ENCODE results near the gene POM121L12.

Gene POM121L12

GRCh38 chr7:53035499-53036412, at the start of gene POM121L12:
TSS of gene POM121L12 (plus strand) at chr7:53035633. CDS start at chr7:53035672, 39 bp downstream.
- DNase-seq (ENCODE audit: low read depth) = no peak

- DNase-seq (ENCODE audit: low read depth) = no peak
These were observed 43.4 kb upstream of the POM121L12 start for GRCh38 chr7:52992001-52992400.

- DNase-seq (ENCODE audit: low read depth) = no peak
These were observed 42.8 kb upstream of the POM121L12 start for GRCh38 chr7:52992479-52993162.

DNA sequence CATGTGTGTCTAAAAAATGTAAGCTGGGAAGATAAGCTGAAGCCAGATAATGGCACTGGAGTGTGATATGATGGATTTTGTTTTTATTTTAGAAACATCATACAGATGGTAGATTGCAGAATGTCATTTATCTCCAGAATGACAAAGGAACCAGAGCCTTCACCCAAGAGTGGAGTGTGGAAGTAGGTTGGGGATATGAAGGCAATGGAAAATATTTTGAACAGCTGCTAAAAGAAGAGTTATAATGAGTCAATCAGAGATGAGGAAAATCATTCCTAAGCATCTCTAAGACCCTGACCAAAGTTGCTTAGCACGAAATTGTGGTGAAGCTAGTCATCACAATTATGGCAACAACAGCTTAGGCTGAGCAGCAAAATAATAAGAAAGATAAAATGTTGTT, 39.8 kb upstream of the POM121L12 start:
- no peak for DNase-seq (ENCODE audit: low read depth)

- no peak for DNase-seq (ENCODE audit: low read depth)
These were observed 34.2 kb upstream of the POM121L12 start for GRCh38 chr7:53001221-53001620.

- no peak for DNase-seq (ENCODE audit: low read depth)
These were observed 33.0 kb upstream of the POM121L12 start for GRCh38 chr7:53002389-53002788.

DNA sequence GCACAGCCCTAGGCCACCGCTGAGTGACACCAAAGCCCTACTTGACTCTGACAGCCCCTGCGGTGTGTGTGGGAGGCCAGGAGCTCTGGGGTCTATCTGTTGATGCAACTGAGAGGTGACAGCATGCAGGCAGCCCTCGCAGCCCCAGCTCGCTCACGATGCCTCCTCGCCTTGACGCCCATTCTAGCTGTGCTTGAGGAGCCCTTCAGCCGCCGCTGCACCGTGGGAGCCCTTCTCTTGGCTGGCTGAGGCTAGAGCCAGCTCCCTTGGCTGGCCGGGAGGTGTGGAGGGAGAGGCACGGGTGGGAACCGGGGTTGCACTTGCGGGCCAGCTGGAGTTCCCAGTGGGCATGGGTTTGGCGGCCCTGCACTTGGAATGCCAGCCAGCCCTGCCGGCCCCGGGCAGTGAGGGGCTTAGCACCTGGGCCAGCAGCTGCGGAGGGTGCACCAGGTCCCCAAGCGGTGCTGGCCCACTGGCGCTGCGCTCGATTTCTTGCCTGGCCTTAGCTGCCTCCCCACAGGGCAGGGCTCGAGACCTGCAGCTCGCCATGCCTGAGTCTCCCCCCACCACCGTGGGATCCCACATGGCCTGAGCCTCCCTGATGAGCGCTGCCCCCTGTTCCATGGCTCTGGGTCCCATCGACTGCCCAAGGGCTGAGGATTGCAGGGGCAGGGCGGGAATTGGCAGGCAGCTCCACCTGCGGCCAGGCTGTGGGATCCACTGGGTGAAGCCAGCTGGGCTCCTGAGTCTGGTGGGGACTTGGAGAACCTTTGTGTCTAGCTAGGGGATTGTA, 31.6 kb upstream of the POM121L12 start:
- DNase-seq (ENCODE audit: low read depth) = no peak

DNA sequence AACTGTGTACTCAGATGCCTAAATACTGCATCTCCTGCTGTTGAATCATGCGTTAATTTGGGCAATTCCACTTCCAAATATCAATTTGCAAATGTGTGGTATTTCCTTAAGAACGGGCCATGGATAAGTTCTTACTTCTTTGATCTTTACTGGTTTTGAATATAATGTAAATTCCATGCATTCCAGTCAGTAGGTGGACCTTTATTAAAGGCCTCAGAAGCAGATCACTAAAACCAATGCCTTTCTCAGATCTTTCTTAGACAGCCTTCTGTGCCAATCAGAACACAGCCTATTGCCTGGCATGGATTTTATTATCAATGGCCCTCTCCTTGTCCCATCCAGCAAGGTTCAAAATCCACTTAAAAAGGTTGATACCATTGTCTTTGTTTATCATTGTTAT, 21.5 kb upstream of the POM121L12 start:
- no peak for DNase-seq (ENCODE audit: low read depth)

GRCh38 chr7:53015463-53015862, 20.0 kb upstream of the POM121L12 start:
- DNase-seq (ENCODE audit: low read depth) = no peak

- DNase-seq (ENCODE audit: low read depth) = no peak
These were observed 12.5 kb upstream of the POM121L12 start for GRCh38 chr7:53022893-53023292.

- DNase-seq (ENCODE audit: low read depth) = no peak
These were observed 13.2 kb downstream of the POM121L12 start for GRCh38 chr7:53048638-53049037.

GRCh38 chr7:53050433-53050832, 15.0 kb downstream of the POM121L12 start:
- DNase-seq (ENCODE audit: low read depth) = no peak

GRCh38 chr7:53059591-53059990, 24.2 kb downstream of the POM121L12 start:
- no peak for DNase-seq (ENCODE audit: low read depth)

DNA sequence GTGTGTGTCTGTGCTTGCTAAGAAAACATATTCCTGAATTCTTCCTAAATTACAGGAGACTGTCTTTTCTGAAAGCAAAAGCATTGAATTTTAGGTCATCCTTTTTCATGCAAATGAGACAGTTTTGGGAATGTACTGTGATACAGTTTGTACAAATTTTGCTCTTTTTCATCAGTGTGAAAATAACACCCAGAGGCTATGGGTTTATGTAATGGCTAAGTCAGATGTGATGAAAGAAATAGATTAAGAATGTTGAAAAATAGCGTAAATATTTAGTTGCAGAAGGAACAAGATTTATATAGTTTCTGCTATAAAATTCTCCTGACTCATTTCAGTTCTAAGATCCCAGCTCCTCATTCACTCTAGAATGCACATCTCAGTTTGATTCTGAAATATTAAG, 24.6 kb downstream of the POM121L12 start:
- DNase-seq (ENCODE audit: low read depth) = no peak

GRCh38 chr7:53062796-53063195, 27.4 kb downstream of the POM121L12 start:
- DNase-seq (ENCODE audit: low read depth) = no peak

DNA sequence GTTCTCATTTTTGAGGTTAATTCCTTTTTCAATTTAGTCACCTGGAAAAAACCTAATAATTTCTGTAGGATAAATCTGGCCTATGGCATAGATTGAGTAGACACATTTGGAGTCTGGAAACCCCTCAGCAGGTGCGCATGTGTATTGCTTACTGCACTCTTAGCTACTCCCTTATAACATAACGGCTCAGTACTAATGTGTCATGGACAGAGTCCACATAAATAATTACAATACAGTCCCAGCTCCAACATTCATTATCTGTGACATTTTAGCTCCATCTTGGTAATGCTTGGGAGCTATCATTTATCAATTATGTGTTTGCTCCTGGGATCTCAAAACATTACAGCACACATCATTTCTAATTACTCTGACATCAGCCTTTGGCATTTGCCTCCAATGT, 33.2 kb downstream of the POM121L12 start:
- DNase-seq (ENCODE audit: low read depth) = no peak

- no peak for DNase-seq (ENCODE audit: low read depth)
These were observed 35.5 kb downstream of the POM121L12 start for GRCh38 chr7:53070883-53071282.

All from fibroblast of the conjunctiva (primary cell).